ENCODE measurements around the gene ZKSCAN1. TPM values are rescaled to one million over a fixed set of nuclear protein-coding genes. Genes with fewer than 3 reads are reported as not detected.

Gene ZKSCAN1
- total and polyA plus RNA-seq, 2 donors (not counting 1 experiment from before 2014, with no cell fraction given), result 12.9 to 97.4 TPM

GRCh38 chr7:100057006-100057405, 41.6 kb downstream of the ZKSCAN1 start:
- H3K79me2 ChIP-seq (ENCODE audit: control insufficient read depth, insufficient read depth, low read length), result peaks cover 14% of the 10 kb centered on the region
- CTCF ChIA-PET, result no interaction called here
- H3K9me3 ChIP-seq (ENCODE audit: control extremely low read depth in 1 of 3, control insufficient read depth in 2 of 3, insufficient read depth in 1 of 3, low read length in 2 of 3), result no peaks in the 10 kb centered on the region
- H3K4me3 ChIP-seq (ENCODE audit: control extremely low read depth in 1 of 5, extremely low read depth in 1 of 5, insufficient read depth in 1 of 5, low read depth in 2 of 5, low read length in 4 of 5), result no peak overlapping the region
- ATAC-seq (ENCODE audit: low read depth), result no peak
- H3K9ac ChIP-seq (ENCODE audit: low read length), result no peak overlapping the region
- H3K27ac Mint-ChIP-seq, result no peak overlapping the region
- whole genome bisulfite sequencing (ENCODE audit: insufficient coverage), result over 99% methylated on average over 8 of the region's 10 CpGs
- POLR2A ChIA-PET, result no interaction called here
- no peak overlapping the region for H3K4me2 ChIP-seq (replicated peaks; ENCODE audit: low read depth, low read length, poor library complexity, severe bottlenecking)
- no peaks in the 10 kb centered on the region for H3K9me3 Mint-ChIP-seq (ENCODE audit: insufficient read depth)
- peaks cover 2% of the 10 kb centered on the region for H3K4me1 Mint-ChIP-seq
- H3K27me3 ChIP-seq (replicated peaks in 1 of 4; ENCODE audit: control extremely low read depth in 1 of 4, control insufficient read depth in 3 of 4, insufficient read depth in 4 of 4, low read length in 3 of 4), result no peaks in the 10 kb centered on the region
- H3K4me3 Mint-ChIP-seq, result no peak overlapping the region
- no peak overlapping the region for H2AFZ ChIP-seq (ENCODE audit: insufficient read depth, low read depth, low read length, poor library complexity, severe bottlenecking)
- no peak for TF ChIP-seq CTCF (IDR thresholded peaks at IDR 0.05)
- no peak for TF ChIP-seq EZH2 (IDR thresholded peaks at IDR 0.05; ENCODE audit: borderline replicate concordance, insufficient read depth, low read depth, low read length, poor library complexity, severe bottlenecking)
- no peak for DNase-seq
- H3K27ac ChIP-seq (ENCODE audit: low read length in 2 of 2), result no peak overlapping the region
- H4K20me1 ChIP-seq (ENCODE audit: control insufficient read depth, insufficient read depth, low read length, poor library complexity, severe bottlenecking), result no peaks in the 10 kb centered on the region
- H3K36me3 ChIP-seq (replicated peaks in 1 of 2; ENCODE audit: control extremely low read depth in 1 of 2, control insufficient read depth in 1 of 2, extremely low read depth in 1 of 2, insufficient read depth in 2 of 2, low read length in 1 of 2), result peaks cover 1 to 27% of the 10 kb centered on the region in 2 experiments
- intact Hi-C loops (cut with micrococcal nuclease), result no loop called here
- peaks cover 0 to 9% of the 10 kb centered on the region in 2 donors for H3K4me1 ChIP-seq (ENCODE audit: control insufficient read depth in 2 of 2, insufficient read depth in 2 of 2, low read length in 2 of 2)
- H3K27me3 Mint-ChIP-seq, result no peaks in the 10 kb centered on the region

GRCh38 chr7:100059251-100059739, 43.9 kb downstream of the ZKSCAN1 start:
- Histone ChIP-seq H3K4me2 (replicated peaks; ENCODE audit: low read depth, low read length, poor library complexity, severe bottlenecking) (no peak overlapping the region), H3K36me3 (replicated peaks in 1 of 2; ENCODE audit: control extremely low read depth in 1 of 2, control insufficient read depth in 1 of 2, extremely low read depth in 1 of 2, insufficient read depth in 2 of 2, low read length in 1 of 2) (peaks cover 1 to 35% of the 10 kb centered on the region in 2 experiments), H3K9me3 (ENCODE audit: control extremely low read depth in 1 of 3, control insufficient read depth in 2 of 3, insufficient read depth in 1 of 3, low read length in 2 of 3) (no peaks in the 10 kb centered on the region), H3K27me3 (replicated peaks in 1 of 4; ENCODE audit: control extremely low read depth in 1 of 4, control insufficient read depth in 3 of 4, insufficient read depth in 4 of 4, low read length in 3 of 4) (no peaks in the 10 kb centered on the region), H3K27ac (ENCODE audit: low read length in 2 of 2) (no peak overlapping the region), H3K79me2 (ENCODE audit: control insufficient read depth, insufficient read depth, low read length) (peaks cover 10% of the 10 kb centered on the region), H3K4me1 (ENCODE audit: control insufficient read depth in 2 of 2, insufficient read depth in 2 of 2, low read length in 2 of 2) (peaks cover 0 to 9% of the 10 kb centered on the region in 2 donors), H2AFZ (ENCODE audit: insufficient read depth, low read depth, low read length, poor library complexity, severe bottlenecking) (no peak overlapping the region), H4K20me1 (ENCODE audit: control insufficient read depth, insufficient read depth, low read length, poor library complexity, severe bottlenecking) (no peaks in the 10 kb centered on the region), H3K9ac (ENCODE audit: low read length) (no peak overlapping the region), H3K4me3 (ENCODE audit: control extremely low read depth in 1 of 5, extremely low read depth in 1 of 5, insufficient read depth in 1 of 5, low read depth in 2 of 5, low read length in 4 of 5) (no peak overlapping the region)
- H3K4me3 Mint-ChIP-seq, result no peak overlapping the region
- H3K27ac Mint-ChIP-seq, result no peak overlapping the region
- intact Hi-C loops (cut with micrococcal nuclease), result no loop called here
- 87% methylated on average over 3 of the region's 5 CpGs for WGBS (ENCODE audit: insufficient coverage)
- H3K4me1 Mint-ChIP-seq, result peaks cover 2% of the 10 kb centered on the region
- H3K9me3 Mint-ChIP-seq (ENCODE audit: insufficient read depth), result no peaks in the 10 kb centered on the region
- no peaks in the 10 kb centered on the region for H3K27me3 Mint-ChIP-seq
- ChIA-PET POLR2A (interaction anchor here (1.0 kb wide), 1 partner anchor 22 kb away, joined by 4 read pairs; the partner anchor contains the start of gene ZNF3), CTCF (interaction anchor here (0.6 to 1.1 kb wide), 4 partner anchors 13 to 1018 kb away, joined by 3 to 4 read pairs (median 4); no protein-coding TSS in a partner anchor)
- DNase-seq (no peak), ATAC-seq (ENCODE audit: low read depth) (no peak)
- TF ChIP-seq EZH2 (IDR thresholded peaks at IDR 0.05; ENCODE audit: borderline replicate concordance, insufficient read depth, low read depth, low read length, poor library complexity, severe bottlenecking) (no peak), CTCF (IDR thresholded peaks at IDR 0.05) (no peak)

All from B cell (primary cell).